Measurements from ENCODE around the gene KCNK5.

DNA sequence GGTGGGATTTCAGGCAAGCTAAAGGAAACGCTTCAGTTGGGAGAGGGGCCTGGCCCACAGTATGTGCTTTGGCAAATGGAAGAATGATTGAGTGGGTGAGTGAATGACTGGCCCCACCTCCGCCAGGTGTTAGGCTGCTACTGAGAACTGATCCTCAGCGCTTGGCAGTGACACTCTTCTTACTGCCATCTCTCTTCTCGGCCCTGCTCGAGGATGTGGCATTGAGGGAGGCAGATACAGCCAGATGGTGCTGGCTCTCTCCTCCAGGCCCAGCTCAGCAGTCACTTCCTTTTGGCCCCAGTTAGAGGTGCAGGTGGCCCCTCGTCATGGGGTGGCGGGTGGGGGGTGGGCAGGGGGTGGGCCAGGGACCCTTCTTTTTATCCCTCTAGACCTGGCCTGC lies 38.9 kb upstream of the KCNK5 start:
- TF ChIP-seq, protein P1, sequence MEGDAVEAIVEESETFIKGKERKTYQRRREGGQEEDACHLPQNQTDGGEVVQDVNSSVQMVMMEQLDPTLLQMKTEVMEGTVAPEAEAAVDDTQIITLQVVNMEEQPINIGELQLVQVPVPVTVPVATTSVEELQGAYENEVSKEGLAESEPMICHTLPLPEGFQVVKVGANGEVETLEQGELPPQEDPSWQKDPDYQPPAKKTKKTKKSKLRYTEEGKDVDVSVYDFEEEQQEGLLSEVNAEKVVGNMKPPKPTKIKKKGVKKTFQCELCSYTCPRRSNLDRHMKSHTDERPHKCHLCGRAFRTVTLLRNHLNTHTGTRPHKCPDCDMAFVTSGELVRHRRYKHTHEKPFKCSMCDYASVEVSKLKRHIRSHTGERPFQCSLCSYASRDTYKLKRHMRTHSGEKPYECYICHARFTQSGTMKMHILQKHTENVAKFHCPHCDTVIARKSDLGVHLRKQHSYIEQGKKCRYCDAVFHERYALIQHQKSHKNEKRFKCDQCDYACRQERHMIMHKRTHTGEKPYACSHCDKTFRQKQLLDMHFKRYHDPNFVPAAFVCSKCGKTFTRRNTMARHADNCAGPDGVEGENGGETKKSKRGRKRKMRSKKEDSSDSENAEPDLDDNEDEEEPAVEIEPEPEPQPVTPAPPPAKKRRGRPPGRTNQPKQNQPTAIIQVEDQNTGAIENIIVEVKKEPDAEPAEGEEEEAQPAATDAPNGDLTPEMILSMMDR (IDR thresholded peaks at IDR 0.05) = no peak
- no peak for TF ChIP-seq EZH2 (IDR thresholded peaks at IDR 0.05; ENCODE audit: borderline replicate concordance, insufficient read depth, low read depth, low read length, poor library complexity, severe bottlenecking)
